H1 (cell line): Measurements from ENCODE around the gene TXN2. TPM values are rescaled to one million over a fixed set of nuclear protein-coding genes. Genes with fewer than 3 reads are reported as not detected.

Experiments
- CTCF ChIA-PET: fragments of 300-600 bp; sonication (Branson Sonifier 250); formaldehyde crosslinking; loops from one replicate; lab custom pipeline; 2021; ENCODE audit not compliant: partially characterized antibody; lab: Charles Lee
- POLR2A ChIA-PET: fragments of 300-600 bp; sonication (Branson Sonifier 250); formaldehyde crosslinking; loops from one replicate; lab custom pipeline; 2021; ENCODE audit warnings: inconsistent platforms; ENCODE audit not compliant: partially characterized antibody; lab: Charles Lee
- DNase-seq, 2 experiments: peaks; one replicate each; pipeline versions ENCODE4 v3.0.0 to v3.0.0-alpha.2; 2010 to 2022; ENCODE audit warnings: low spot score in 2 of 2, low read depth in 1 of 2, mixed read lengths in 1 of 2
- FAIRE-seq: peaks from 2 replicates; lab custom pipeline; 2011; peaks lifted over from hg19 to GRCh38; lab: Jason Lieb, UNC
- H2AFZ ChIP-seq: 2 replicates; pipeline ENCODE4 v1.8.1; 2012; ENCODE audit warnings: low read length, inconsistent platforms
- H2AK5ac ChIP-seq: 2 replicates; pipeline ENCODE4 v1.6.1; 2013; ENCODE audit warnings: low read depth, low read length
- H2BK120ac ChIP-seq: replicated peaks from 2 replicates; pipeline ENCODE3; 2013; ENCODE audit warnings: low read depth, low read length, inconsistent platforms
- H2BK12ac ChIP-seq: 2 replicates; pipeline ENCODE4 v1.6.1; 2013; ENCODE audit warnings: low read depth, low read length
- H2BK15ac ChIP-seq: 2 replicates; pipeline ENCODE4 v1.6.1; 2013; ENCODE audit warnings: low read length
- H2BK20ac ChIP-seq: 2 replicates; pipeline ENCODE4 v1.6.1; 2013; ENCODE audit warnings: low read length
- H2BK5ac ChIP-seq: 2 replicates; pipeline ENCODE4 v1.6.1; 2013; ENCODE audit warnings: low read depth, low read length
- H3K14ac ChIP-seq: 2 replicates; pipeline ENCODE4 v1.6.1; 2013; ENCODE audit warnings: inconsistent platforms; ENCODE audit not compliant: insufficient read length
- H3K18ac ChIP-seq: 2 replicates; pipeline ENCODE4 v1.6.1; 2013; ENCODE audit warnings: low read length; ENCODE audit errors: extremely low read depth
- H3K23ac ChIP-seq: 2 replicates; pipeline ENCODE4 v1.6.1; 2013; ENCODE audit warnings: inconsistent platforms; ENCODE audit not compliant: insufficient read length
- H3K23me2 ChIP-seq: 2 replicates; pipeline ENCODE4 v1.6.1; 2013; ENCODE audit warnings: low read depth, low read length
- H3K27ac ChIP-seq: 2 replicates; pipeline ENCODE4 v1.6.1; 2011; ENCODE audit warnings: low read depth, low read length, inconsistent platforms
- H3K27me3 ChIP-seq, 4 experiments: replicated peaks in 1 of 4; 1 replicate in 1 of 4; 2 replicates in 3 of 4; pipeline versions ENCODE4 v1.6.1 to v1.8.1; 2011 to 2013; ENCODE audit warnings: low read length in 3 of 4, mild to moderate bottlenecking in 3 of 4, inconsistent platforms in 2 of 4, mixed read lengths in 2 of 4, moderate library complexity in 1 of 4; ENCODE audit not compliant: control insufficient read depth in 3 of 4, insufficient read depth in 3 of 4; ENCODE audit errors: extremely low read depth in 1 of 4
- H3K36me3 ChIP-seq, 4 experiments: 2 replicates each; pipeline versions ENCODE4 v1.6.1 to v1.8.1; 2011 to 2013; ENCODE audit warnings: mild to moderate bottlenecking in 4 of 4, low read length in 3 of 4, moderate library complexity in 2 of 4, control low read depth in 1 of 4, inconsistent platforms in 1 of 4; ENCODE audit not compliant: insufficient read depth in 4 of 4, control insufficient read depth in 2 of 4
- H3K4ac ChIP-seq: replicated peaks from 2 replicates; pipeline ENCODE3; 2013; ENCODE audit warnings: low read length, low read depth, mixed read lengths, inconsistent platforms; ENCODE audit not compliant: insufficient read length
- H3K4me1 ChIP-seq, 4 experiments: replicated peaks in 1 of 4; 1 replicate in 1 of 4; 2 replicates in 3 of 4; pipeline versions ENCODE4 v1.6.1 to v1.8.1; 2011 to 2013; ENCODE audit warnings: low read length in 3 of 4, inconsistent platforms in 2 of 4, mixed read lengths in 1 of 4; ENCODE audit not compliant: insufficient read depth in 4 of 4, control insufficient read depth in 3 of 4
- H3K4me2 ChIP-seq, 2 experiments: 2 replicates each; pipeline versions ENCODE4 v1.6.1 to v1.8.1; 2011 to 2013; ENCODE audit warnings: low read depth in 2 of 2, low read length in 2 of 2, control low read depth in 1 of 2, inconsistent platforms in 1 of 2, mild to moderate bottlenecking in 1 of 2; ENCODE audit not compliant: insufficient read depth in 1 of 2
- H3K4me3 ChIP-seq, 4 experiments: fragments of 200-600, 300-600 bp in 1 of 4; sonication (generic), shearing (Covaris generic), sonication (Bioruptor Twin) in 1 of 4; 2 replicates each; pipeline versions ENCODE4 v1.5.1 to v1.8.1; 2011 to 2016; ENCODE audit warnings: low read length in 4 of 4, low read depth in 3 of 4, control low read depth in 2 of 4, inconsistent platforms in 2 of 4, mild to moderate bottlenecking in 2 of 4, mixed read lengths in 1 of 4, moderate library complexity in 1 of 4; ENCODE audit not compliant: insufficient read depth in 2 of 4; ENCODE audit errors: extremely low read depth in 1 of 4
- H3K56ac ChIP-seq: replicated peaks from 2 replicates; pipeline ENCODE3; 2013; ENCODE audit warnings: low read depth, mild to moderate bottlenecking, mixed read lengths, low read length, inconsistent platforms; ENCODE audit not compliant: insufficient read length
- H3K79me1 ChIP-seq: 2 replicates; pipeline ENCODE4 v1.6.1; 2013; ENCODE audit warnings: low read depth, low read length, control low read depth
- H3K79me2 ChIP-seq, 2 experiments: 2 replicates each; pipeline versions ENCODE4 v1.6.1 to v1.8.1; 2012 to 2013; ENCODE audit warnings: low read length in 2 of 2, mild to moderate bottlenecking in 2 of 2, inconsistent platforms in 1 of 2; ENCODE audit not compliant: insufficient read depth in 2 of 2, control insufficient read depth in 1 of 2
- H3K9ac ChIP-seq, 4 experiments: replicated peaks in 1 of 4; 1 replicate in 1 of 4; 2 replicates in 3 of 4; pipeline versions ENCODE4 v1.6.1 to v1.8.1; 2011 to 2013; ENCODE audit warnings: low read depth in 3 of 4, low read length in 3 of 4, control low read depth in 2 of 4, mild to moderate bottlenecking in 2 of 4, moderate library complexity in 2 of 4, inconsistent platforms in 1 of 4; ENCODE audit errors: extremely low read depth in 1 of 4
- H3K9me3 ChIP-seq, 2 experiments: 2 replicates each; pipeline versions ENCODE4 v1.6.1 to v1.8.1; 2012 to 2013; ENCODE audit warnings: mild to moderate bottlenecking in 2 of 2, moderate library complexity in 2 of 2, control low read depth in 1 of 2, inconsistent platforms in 1 of 2, low read depth in 1 of 2, low read length in 1 of 2, mixed read lengths in 1 of 2; ENCODE audit not compliant: insufficient read depth in 2 of 2
- H4K20me1 ChIP-seq, 2 experiments: replicated peaks in 1 of 2; 2 replicates each; pipeline versions ENCODE3 to v1.8.1; 2011 to 2013; ENCODE audit warnings: inconsistent platforms in 2 of 2, low read length in 2 of 2, mild to moderate bottlenecking in 1 of 2; ENCODE audit not compliant: insufficient read depth in 2 of 2, control insufficient read depth in 1 of 2
- H4K5ac ChIP-seq: 2 replicates; pipeline ENCODE4 v1.6.1; 2013; ENCODE audit warnings: low read length, low read depth, mixed read lengths, inconsistent platforms; ENCODE audit not compliant: insufficient read length
- H4K8ac ChIP-seq: 2 replicates; pipeline ENCODE4 v1.8.0; 2013; ENCODE audit warnings: mild to moderate bottlenecking, moderate library complexity, low read length, inconsistent platforms; ENCODE audit not compliant: insufficient read depth; ENCODE audit errors: extremely low read depth
- H4K91ac ChIP-seq: replicated peaks from 2 replicates; pipeline ENCODE3; 2013; ENCODE audit warnings: low read length, mixed read lengths, inconsistent platforms; ENCODE audit not compliant: insufficient read length
- CHD1 ChIP-seq: IDR thresholded peaks from 2 replicates; pipeline ENCODE4 v1.6.1; 2012; ENCODE audit warnings: low read depth, low read length, improper control_type of control experiment
- CREB1 ChIP-seq: IDR thresholded peaks from 2 replicates; pipeline ENCODE4 v1.6.1; 2012; ENCODE audit warnings: inconsistent platforms
- GTF2F1 ChIP-seq: IDR thresholded peaks from 2 replicates; pipeline ENCODE4 v1.6.1; 2012; ENCODE audit warnings: low read depth, low read length, improper control_type of control experiment, borderline replicate concordance
- MAFK ChIP-seq: IDR thresholded peaks from 2 replicates; pipeline ENCODE4 v1.6.1; 2012; ENCODE audit warnings: low read depth, mild to moderate bottlenecking, improper control_type of control experiment, low read length
- PHF8 ChIP-seq: fragments of 200-600 bp; sonication (generic); conservative IDR thresholded peaks from 2 replicates; pipeline ENCODE4 v1.7.1; 2012; ENCODE audit warnings: low read depth, mild to moderate bottlenecking, inconsistent platforms, low read length, moderate library complexity
- TAF1 ChIP-seq: IDR thresholded peaks from 2 replicates; pipeline ENCODE4 v1.6.1; 2011; ENCODE audit warnings: mild to moderate bottlenecking, low read depth, low read length
- TAF7 ChIP-seq: optimal IDR thresholded peaks from 2 replicates; pipeline ENCODE3; 2011; ENCODE audit warnings: low read depth, mild to moderate bottlenecking, inconsistent platforms, low read length, moderate library complexity, borderline replicate concordance
- TBP ChIP-seq: IDR thresholded peaks from 2 replicates; pipeline ENCODE4 v1.6.1; 2011; ENCODE audit warnings: low read depth, low read length, improper control_type of control experiment
- WGBS, 2 experiments: shearing (Covaris generic) in 1 of 2; methylation state at CpG; one replicate each; pipeline versions ENCODE4 v1.1.6 to v1.1.7; 2013 to 2015; ENCODE audit warnings: low lambda C conversion rate in 2 of 2, mixed read lengths in 2 of 2, inconsistent platforms in 1 of 2, low coverage in 1 of 2, missing lambda C conversion rate in 1 of 2; ENCODE audit not compliant: insufficient replicate concordance in 2 of 2, insufficient coverage in 1 of 2, insufficient read length in 1 of 2; ENCODE audit errors: extremely low coverage in 1 of 2, missing lambda C conversion rate in 1 of 2; 5-methylcytosine and 5-hydroxymethylcytosine counted together
- polyA plus RNA-seq, 7 experiments: library from polyadenylated mRNA; depleted of rRNA in 3 of 7; stranded (reverse) in 5 of 7; unstranded in 2 of 7; fragments of >200 nt in 5 of 7; fragments of 200-250 nt in 2 of 7; gene quantifications; 1 replicate in 5 of 7; 2 replicates in 1 of 7; 4 replicates in 1 of 7; pipeline versions ENCODE4 v1.2.1 to v1.2.3, GENCODE V29; 2011 to 2013; ENCODE audit warnings: missing spikeins in 2 of 7, mixed read lengths in 2 of 7
- total RNA-seq: library from RNA; stranded (reverse); fragmentation: NEBNext Ultra II Directional; extraction: Animal tissue kit (Norgen Biotek cat#: 25700); gene quantifications from 2 replicates; pipeline ENCODE4 v1.2.1, GENCODE V29; 2021
- TF ChIP-seq, protein P1 (sequence below): IDR thresholded peaks from 2 replicates; pipeline ENCODE4 v1.6.1; 2012; ENCODE audit warnings: low read length, inconsistent platforms

TXN2 gene
- total and polyA plus RNA-seq, 2 of the 8 experiments (the other 6 are each of a cell fraction or from before 2014, with no cell fraction given), result 47.5 to 116 TPM

DNA sequence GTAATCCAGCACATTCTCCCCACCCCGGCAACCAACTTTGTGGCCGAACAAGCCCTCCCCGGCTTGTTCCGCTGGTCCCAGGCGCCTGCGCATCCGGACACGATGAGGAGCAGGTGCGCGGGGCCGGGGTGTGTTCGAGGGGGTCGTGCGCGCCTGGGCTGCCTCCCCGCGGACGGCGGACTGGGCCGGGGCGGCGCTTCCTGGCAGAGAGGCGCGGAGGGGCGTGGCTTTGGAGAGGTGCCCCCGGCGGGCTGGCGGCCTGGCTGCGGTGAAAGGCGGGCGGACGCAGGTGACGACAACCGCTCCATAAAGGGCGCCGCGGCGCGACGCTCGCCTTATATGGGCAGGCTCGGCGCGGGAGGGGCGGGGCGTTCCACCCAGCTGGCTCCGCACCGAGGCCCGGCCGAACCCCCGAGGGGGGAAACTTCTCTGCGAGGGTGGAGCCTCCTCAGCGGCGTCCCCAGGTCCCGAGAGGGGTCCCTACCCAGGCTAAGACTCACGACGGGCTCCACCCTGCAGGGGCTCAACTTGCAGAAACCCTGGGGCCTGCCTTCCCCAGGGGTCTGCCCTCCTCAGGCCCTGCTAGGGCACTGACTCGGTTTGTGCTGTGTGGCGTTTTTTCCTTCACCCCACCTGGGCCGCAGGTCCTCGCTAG lies 26.4 kb downstream of the TXN2 start:
- H3K27me3 ChIP-seq, result no peaks in the 10 kb centered on the region
- no peaks in the 10 kb centered on the region for H3K79me1 ChIP-seq
- H2BK120ac ChIP-seq, result peak overlapping the region; percentile 28
- DNase-seq (peak; percentile 91 to 98), FAIRE-seq (no peak)
- no peak overlapping the region; the same call in 1 of the 2 replicates for H2AFZ ChIP-seq
- H4K8ac ChIP-seq, result peak overlapping the region; percentile 94
- peak overlapping the region; percentile 87 for H3K18ac ChIP-seq
- no peaks in the 10 kb centered on the region for H4K20me1 ChIP-seq
- H3K56ac ChIP-seq, result peak overlapping the region; percentile 19
- peaks cover 7 to 25% (median 12%) of the 10 kb centered on the region in 4 experiments for H3K4me1 ChIP-seq
- peak overlapping the region; percentile 68 for H4K91ac ChIP-seq
- H2BK5ac ChIP-seq, result peak overlapping the region; percentile 80; the same call in 1 of the 2 replicates
- no peak overlapping the region for H3K14ac ChIP-seq
- ChIA-PET POLR2A (interaction anchor here (0.9 to 6.6 kb wide), 16 partner anchors 9 to 174 kb away, joined by 3 to 32 read pairs (median 6); partner anchors contain the start of genes MYH9 and TXN2), CTCF (interaction anchor here (0.6 to 1.8 kb wide), 15 partner anchors 11 to 154 kb away, joined by 3 to 7 read pairs (median 3); no protein-coding TSS in a partner anchor)
- H2BK20ac ChIP-seq, result no peak overlapping the region
- 4% methylated on average over 52 of the region's 61 CpGs; no CpG with 5 or more reads in 1 of the 2 experiments for WGBS, 2 experiments
- H2AK5ac ChIP-seq, result no peak overlapping the region
- H3K36me3 ChIP-seq, result no peaks in the 10 kb centered on the region
- H2BK12ac ChIP-seq, result peak overlapping the region; percentile 94; the same call in 1 of the 2 replicates
- H3K4me2 ChIP-seq, result peak overlapping the region; percentile 57 to 76
- no peak overlapping the region for H3K23ac ChIP-seq
- H2BK15ac ChIP-seq, result 0 out of 2 replicates have a peak overlapping the region, but pooled peaks have one; percentile 72
- H3K79me2 ChIP-seq, result no peaks in the 10 kb centered on the region
- no peaks in the 10 kb centered on the region for H3K9me3 ChIP-seq
- no peak overlapping the region for H3K4ac ChIP-seq
- peak overlapping the region in 3 of 4 experiments; percentile 62 to 70 (median 69); a peak in 6 of 7 replicates for H3K9ac ChIP-seq
- peak overlapping the region; percentile 84; the same call in 1 of the 2 replicates for H3K27ac ChIP-seq
- peak overlapping the region; percentile 86 for H4K5ac ChIP-seq
- H3K23me2 ChIP-seq, result peaks cover 2% of the 10 kb centered on the region; the same call in 1 of the 2 replicates
- peak overlapping the region; percentile 47 to 67 (median 60) for H3K4me3 ChIP-seq
- TF ChIP-seq PHF8 (peak; percentile 13; the same call in 1 of the 2 replicates), TBP (peak; percentile 76; the same call in 1 of the 2 replicates), CHD1 (no peak), TAF1 (peak; percentile 76), TAF7 (peak; percentile 80), CREB1 (peak; percentile 79), MAFK (no peak), GTF2F1 (peak; percentile 47; the same call in 1 of the 2 replicates)
- TF ChIP-seq, protein P1, sequence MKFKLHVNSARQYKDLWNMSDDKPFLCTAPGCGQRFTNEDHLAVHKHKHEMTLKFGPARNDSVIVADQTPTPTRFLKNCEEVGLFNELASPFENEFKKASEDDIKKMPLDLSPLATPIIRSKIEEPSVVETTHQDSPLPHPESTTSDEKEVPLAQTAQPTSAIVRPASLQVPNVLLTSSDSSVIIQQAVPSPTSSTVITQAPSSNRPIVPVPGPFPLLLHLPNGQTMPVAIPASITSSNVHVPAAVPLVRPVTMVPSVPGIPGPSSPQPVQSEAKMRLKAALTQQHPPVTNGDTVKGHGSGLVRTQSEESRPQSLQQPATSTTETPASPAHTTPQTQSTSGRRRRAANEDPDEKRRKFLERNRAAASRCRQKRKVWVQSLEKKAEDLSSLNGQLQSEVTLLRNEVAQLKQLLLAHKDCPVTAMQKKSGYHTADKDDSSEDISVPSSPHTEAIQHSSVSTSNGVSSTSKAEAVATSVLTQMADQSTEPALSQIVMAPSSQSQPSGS, result no peak
